HepG2 (cell line): Measurements from ENCODE around the gene PARD3. TPM values are rescaled to one million over a fixed set of nuclear protein-coding genes. Genes with fewer than 3 reads are reported as not detected.

Source experiments
- ATAC-seq: fragments of 200-7000 bp; cut with Tn5 transposase; 3 replicates; pipeline ENCODE4 v1.9.1; 2020; ENCODE audit warnings: mild to moderate bottlenecking, moderate library complexity
- BruUV-seq: library from RNA; stranded (reverse); fragments of 400-500 nt; replicated peaks from 2 replicates; lab custom pipeline; 2021; lab: Mats Ljungman, UMichigan
- CTCF ChIA-PET: fragments of 300-600 bp; formaldehyde crosslinking; extraction: SDS; loops from one replicate; lab custom pipeline; 2021; ENCODE audit warnings: low total read pairs, inconsistent platforms, low intra/inter-chr PET ratio; lab: Yijun Ruan, JAX
- POLR2A ChIA-PET: fragments of 350-600 bp; sonication (Branson Sonifier 250); formaldehyde crosslinking; loops from one replicate; lab custom pipeline; 2020; ENCODE audit warnings: antibody characterized with exemption, inconsistent platforms; lab: Yijun Ruan, JAX
- DNase-seq: peaks from one replicate; pipeline ENCODE4 v3.0.0-alpha.2; 2015; ENCODE audit warnings: low spot score
- FAIRE-seq: peaks from 3 replicates; lab custom pipeline; 2011; peaks lifted over from hg19 to GRCh38; lab: Jason Lieb, UNC
- H2AFZ ChIP-seq: one replicate; pipeline ENCODE4 v1.6.1; 2011; ENCODE audit warnings: low read length, inconsistent platforms
- H3K27ac ChIP-seq: fragments of 300-600 bp; 3 replicates; pipeline ENCODE4 v1.8.0; 2011; ENCODE audit warnings: mixed run types, mild to moderate bottlenecking, mixed read lengths, low read length, inconsistent platforms; ENCODE audit not compliant: insufficient read depth; ENCODE audit errors: extremely low read length
- H3K27me3 ChIP-seq, 2 experiments: fragments of 200-600 bp in 1 of 2; 2 replicates in 1 of 2; 3 replicates in 1 of 2; pipeline versions ENCODE4 v1.6.0 to v1.8.0; 2011; ENCODE audit warnings: low read length in 2 of 2, mild to moderate bottlenecking in 2 of 2, moderate library complexity in 2 of 2, inconsistent platforms in 1 of 2; ENCODE audit not compliant: insufficient read depth in 2 of 2, control insufficient read depth in 1 of 2
- H3K36me3 ChIP-seq, 2 experiments: fragments of 200-600 bp in 1 of 2; replicated peaks in 1 of 2; 2 replicates in 1 of 2; 3 replicates in 1 of 2; pipeline versions ENCODE4 v1.5.1 to v1.8.0; 2011; ENCODE audit warnings: low read length in 2 of 2, inconsistent platforms in 1 of 2; ENCODE audit not compliant: insufficient read depth in 2 of 2, control insufficient read depth in 1 of 2
- H3K4me1 ChIP-seq: 2 replicates; pipeline ENCODE4 v1.5.1; 2012; ENCODE audit warnings: low read length, inconsistent platforms; ENCODE audit not compliant: insufficient read depth
- H3K4me2 ChIP-seq: 2 replicates; pipeline ENCODE4 v1.6.0; 2011; ENCODE audit warnings: low read depth, low read length, inconsistent platforms
- H3K4me3 ChIP-seq, 3 experiments: fragments of 200-600 bp in 1 of 3; sonication (generic), shearing (Covaris generic) in 1 of 3; replicated peaks in 1 of 3; 2 replicates each; pipeline ENCODE4 v1.5.1; 2011 to 2016; ENCODE audit warnings: low read length in 3 of 3, inconsistent platforms in 2 of 3, low read depth in 2 of 3, mild to moderate bottlenecking in 2 of 3, control low read depth in 1 of 3, mixed read lengths in 1 of 3; ENCODE audit not compliant: insufficient read depth in 1 of 3
- H3K79me2 ChIP-seq: one replicate; pipeline ENCODE4 v1.6.1; 2011; ENCODE audit warnings: low read length, inconsistent platforms; ENCODE audit not compliant: insufficient read depth
- H3K9ac ChIP-seq: 2 replicates; pipeline ENCODE4 v1.6.0; 2011; ENCODE audit warnings: mild to moderate bottlenecking, low read depth, low read length, inconsistent platforms; ENCODE audit not compliant: insufficient read depth
- H3K9me3 ChIP-seq: 2 replicates; pipeline ENCODE4 v1.5.1; 2012; ENCODE audit warnings: mild to moderate bottlenecking, low read length
- H4K20me1 ChIP-seq: 2 replicates; pipeline ENCODE4 v1.6.0; 2011; ENCODE audit warnings: inconsistent platforms, mild to moderate bottlenecking, low read length, moderate library complexity; ENCODE audit not compliant: insufficient read depth
- ARID3A ChIP-seq: IDR thresholded peaks from 2 replicates; pipeline ENCODE4 v1.6.1; 2012; ENCODE audit warnings: low read depth, low read length, improper control_type of control experiment
- CBX5 ChIP-seq: sonication (generic); formaldehyde crosslinking; IDR thresholded peaks from 2 replicates; pipeline ENCODE4 v1.4.0; 2020; ENCODE audit warnings: missing genetic modification reagents, borderline replicate concordance
- GTF3A ChIP-seq: sonication (generic); formaldehyde crosslinking; conservative IDR thresholded peaks from 2 replicates; pipeline ENCODE4 v1.4.0; 2020; ENCODE audit warnings: mild to moderate bottlenecking, missing genetic modification reagents
- POLR2A ChIP-seq, 2 experiments: IDR thresholded peaks; 2 replicates each; pipeline ENCODE4 v1.6.1; 2011; ENCODE audit warnings: low read depth in 2 of 2, low read length in 2 of 2, mild to moderate bottlenecking in 1 of 2, moderate library complexity in 1 of 2; ENCODE audit not compliant: insufficient read depth in 1 of 2
- STAG1 ChIP-seq: sonication (generic); formaldehyde crosslinking; IDR thresholded peaks from 2 replicates; pipeline ENCODE4 v1.4.0; 2020; ENCODE audit warnings: missing genetic modification reagents
- TP53 ChIP-seq: sonication (generic); formaldehyde crosslinking; conservative IDR thresholded peaks from 2 replicates; pipeline ENCODE4 v1.4.0; 2020; ENCODE audit warnings: missing genetic modification reagents
- ZNF143 ChIP-seq: sonication (generic); formaldehyde crosslinking; IDR thresholded peaks from 2 replicates; pipeline ENCODE4 v1.4.0; 2020; ENCODE audit warnings: missing genetic modification reagents
- ZNF451 ChIP-seq: sonication (generic); formaldehyde crosslinking; IDR thresholded peaks from 2 replicates; pipeline ENCODE4 v1.5.0; 2020; ENCODE audit warnings: mild to moderate bottlenecking, missing genetic modification reagents
- WGBS: methylation state at CpG from one replicate; pipeline ENCODE4 v1.1.6; 2017; ENCODE audit warnings: low lambda C conversion rate; 5-methylcytosine and 5-hydroxymethylcytosine counted together
- in situ Hi-C: cut with HindIII; loops from 2 replicates; pipeline ENCODE4 v1.10.0; 2017; ENCODE audit warnings: low pct_unique_long_range_greater_than_20kb; ENCODE audit not compliant: extremely low pct_ligation_motif_present
- intact Hi-C: fragments of 100-400 bp; cut with micrococcal nuclease; formaldehyde crosslinking; loops from one replicate; pipeline ENCODE4 v1.10.0; 2022; ENCODE audit not compliant: unreplicated experiment
- polyA plus RNA-seq, 8 experiments: library from polyadenylated mRNA; depleted of rRNA in 3 of 8; stranded (reverse) in 7 of 8; unstranded in 1 of 8; fragments of >200 nt; fragmentation: Illumina TruSeq in 4 of 8; extraction: Trizol in 4 of 8; gene quantifications; 2 replicates each; pipeline versions ENCODE4 v1.2.1 to v1.2.3, GENCODE V29; 2011 to 2016; ENCODE audit warnings: low read depth in 4 of 8, missing spikeins in 1 of 8, mixed read lengths in 1 of 8; ENCODE audit not compliant: insufficient read depth in 1 of 8
- total RNA-seq, 5 experiments: library from RNA; depleted of rRNA; stranded (reverse); fragments of >200 nt; fragmentation: Illumina TruSeq; extraction: Trizol; gene quantifications; 2 replicates each; pipeline ENCODE4 v1.2.3, GENCODE V29; 2016; ENCODE audit warnings: low read depth in 1 of 5
- TF ChIP-seq, protein P1 (sequence below): sonication (generic); formaldehyde crosslinking; IDR thresholded peaks from 2 replicates; pipeline ENCODE4 v1.4.0; 2020; ENCODE audit warnings: missing genetic modification reagents

PARD3 gene
- total and polyA plus RNA-seq, 2 of the 13 experiments (the other 11 are each of a cell fraction or from before 2014, with no cell fraction given): 40.9 to 60.0 TPM

DNA sequence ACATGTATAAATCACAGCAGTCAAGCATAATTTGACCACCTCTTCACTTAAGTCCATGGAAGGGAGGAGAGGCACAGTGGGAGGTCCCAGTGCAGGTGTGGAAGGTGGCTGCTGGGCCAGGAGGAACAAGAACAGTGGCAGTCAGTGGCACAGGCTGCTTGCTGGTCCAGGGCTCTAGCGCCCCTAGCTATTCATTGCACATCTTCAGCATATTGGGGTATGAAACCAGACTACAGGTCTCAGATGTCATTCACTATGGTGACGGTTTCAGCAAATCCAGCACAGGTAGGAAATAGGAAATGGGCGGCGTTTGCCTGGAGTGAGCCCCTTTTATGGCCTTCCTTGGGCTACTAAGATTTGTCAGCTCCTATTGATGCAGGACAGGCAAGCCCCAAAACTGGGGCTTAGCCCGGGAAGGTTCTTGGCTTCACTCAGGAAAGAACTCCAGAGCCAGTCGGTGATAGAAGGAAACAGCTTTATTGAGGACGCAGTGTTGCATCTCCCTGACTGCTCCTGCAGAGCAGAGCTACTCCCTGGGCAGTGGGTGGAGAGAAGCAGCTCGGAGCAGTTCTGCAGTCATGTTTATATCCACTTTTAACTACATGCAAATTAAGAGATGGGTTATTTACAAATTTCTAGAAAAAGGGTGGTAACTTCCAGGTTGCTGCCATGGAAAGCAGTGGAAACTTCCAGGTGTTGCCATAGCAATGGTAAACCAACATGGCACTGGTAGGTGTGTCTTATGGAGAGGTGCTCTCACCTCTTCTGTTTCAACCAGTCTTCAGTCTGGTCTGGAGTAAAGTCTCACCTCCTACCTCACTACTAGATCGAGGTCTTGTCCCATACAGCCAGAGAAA lies 608.8 kb downstream of the PARD3 start:
- Histone ChIP-seq H3K4me1 (peaks cover 67% of the 10 kb centered on the region), H3K27ac (no peak overlapping the region), H2AFZ (no peak overlapping the region), H3K4me2 (no peak overlapping the region), H3K4me3 (no peak overlapping the region), H3K79me2 (no peaks in the 10 kb centered on the region), H3K9ac (no peak overlapping the region), H3K9me3 (no peaks in the 10 kb centered on the region), H3K36me3 (no peaks in the 10 kb centered on the region; a peak in 1 of 5 replicates), H3K27me3 (no peaks in the 10 kb centered on the region), H4K20me1 (no peaks in the 10 kb centered on the region)
- intact Hi-C loops: no loop called here
- ATAC-seq: no peak
- TF ChIP-seq STAG1 (CRISPR knock-in tag) (peak; percentile 24; the same call in 1 of the 2 replicates), GTF3A (CRISPR knock-in tag) (no peak)
- POLR2A ChIA-PET: no interaction called here
- CTCF ChIA-PET: no interaction called here
- in situ Hi-C loops: no loop called here
- WGBS: 98% methylated on average over 9 of the region's 9 CpGs
- peak; percentile 23 for FAIRE-seq
- no peak for DNase-seq
- BruUV-seq: no TSS peak

DNA sequence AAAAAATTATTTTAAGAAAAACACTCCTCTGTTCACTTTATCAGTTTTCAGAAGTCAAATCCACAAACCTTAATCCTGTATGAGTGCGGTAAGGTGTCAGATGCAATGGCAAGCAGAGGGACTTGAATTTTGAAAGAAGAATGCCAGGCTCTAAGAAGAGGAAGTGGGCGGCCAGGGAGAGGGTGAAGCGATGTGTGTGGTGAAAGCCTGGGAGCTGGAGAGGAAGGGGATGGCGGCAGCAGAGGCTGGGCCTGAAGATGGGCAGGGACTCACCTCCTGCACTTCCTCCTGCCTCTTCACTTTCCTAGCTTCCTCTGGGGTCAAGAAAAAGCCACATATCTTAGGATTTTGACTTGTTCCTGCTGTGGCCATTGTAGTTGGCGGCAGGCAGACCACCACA lies 609.6 kb downstream of the PARD3 start:
- Histone ChIP-seq H4K20me1 (no peaks in the 10 kb centered on the region), H3K27me3 (no peaks in the 10 kb centered on the region), H3K79me2 (no peaks in the 10 kb centered on the region), H3K4me3 (no peak overlapping the region), H3K9ac (no peak overlapping the region), H3K4me1 (peaks cover 65% of the 10 kb centered on the region), H3K9me3 (no peaks in the 10 kb centered on the region), H2AFZ (no peak overlapping the region), H3K4me2 (no peak overlapping the region), H3K36me3 (no peaks in the 10 kb centered on the region), H3K27ac (no peak overlapping the region)
- WGBS: 79% methylated on average over 5 of the region's 5 CpGs
- FAIRE-seq (no peak), DNase-seq (no peak), ATAC-seq (no peak)
- TF ChIP-seq CBX5 (CRISPR knock-in tag) (no peak), TP53 (CRISPR knock-in tag) (no peak), ZNF451 (CRISPR knock-in tag) (no peak), POLR2A (IDR thresholded peaks at IDR 0.05; ENCODE audit: insufficient read depth in 1 of 2, low read depth in 2 of 2, low read length in 2 of 2) (no peak), ARID3A (no peak), ZNF143 (no peak)
- TF ChIP-seq, protein P1, sequence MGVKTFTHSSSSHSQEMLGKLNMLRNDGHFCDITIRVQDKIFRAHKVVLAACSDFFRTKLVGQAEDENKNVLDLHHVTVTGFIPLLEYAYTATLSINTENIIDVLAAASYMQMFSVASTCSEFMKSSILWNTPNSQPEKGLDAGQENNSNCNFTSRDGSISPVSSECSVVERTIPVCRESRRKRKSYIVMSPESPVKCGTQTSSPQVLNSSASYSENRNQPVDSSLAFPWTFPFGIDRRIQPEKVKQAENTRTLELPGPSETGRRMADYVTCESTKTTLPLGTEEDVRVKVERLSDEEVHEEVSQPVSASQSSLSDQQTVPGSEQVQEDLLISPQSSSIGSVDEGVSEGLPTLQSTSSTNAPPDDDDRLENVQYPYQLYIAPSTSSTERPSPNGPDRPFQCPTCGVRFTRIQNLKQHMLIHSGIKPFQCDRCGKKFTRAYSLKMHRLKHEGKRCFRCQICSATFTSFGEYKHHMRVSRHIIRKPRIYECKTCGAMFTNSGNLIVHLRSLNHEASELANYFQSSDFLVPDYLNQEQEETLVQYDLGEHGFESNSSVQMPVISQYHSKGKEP (CRISPR knock-in tag): no peak
- ChIA-PET POLR2A (no interaction called here), CTCF (no interaction called here)
- intact Hi-C loops: no loop called here
- BruUV-seq: no TSS peak
- in situ Hi-C loops: no loop called here
